HepG2 (cell line): Measurements from ENCODE around the gene PUS1. TPM values are rescaled to one million over a fixed set of nuclear protein-coding genes. Genes with fewer than 3 reads are reported as not detected.

Experiments used
- FLYWCH1 ChIP-seq: sonication (generic); formaldehyde crosslinking; IDR thresholded peaks from 2 replicates; pipeline ENCODE4 v1.8.1; 2023; ENCODE audit warnings: mild to moderate bottlenecking, missing genetic modification reagents
- MIER2 ChIP-seq: IDR thresholded peaks from 2 replicates; pipeline ENCODE4 v1.6.1; 2016; ENCODE audit warnings: missing biosample characterization, missing genetic modification reagents
- MTERF4 ChIP-seq: sonication (generic); formaldehyde crosslinking; IDR thresholded peaks from 2 replicates; pipeline ENCODE4 v1.8.0; 2023; ENCODE audit warnings: mild to moderate bottlenecking, missing genetic modification reagents
- RERE ChIP-seq: IDR thresholded peaks from 2 replicates; pipeline ENCODE4 v1.6.1; 2016; ENCODE audit warnings: low read depth, missing genetic modification reagents, missing compliant biosample characterization
- SNAPC4 ChIP-seq: sonication (generic); formaldehyde crosslinking; IDR thresholded peaks from 2 replicates; pipeline ENCODE4 v1.4.0; 2020; ENCODE audit warnings: mild to moderate bottlenecking, missing genetic modification reagents
- ZBTB38 ChIP-seq: sonication (generic); formaldehyde crosslinking; IDR thresholded peaks from 2 replicates; pipeline ENCODE4 v1.5.1; 2020; ENCODE audit warnings: mild to moderate bottlenecking, missing genetic modification reagents
- ZBTB44 ChIP-seq: sonication (generic); formaldehyde crosslinking; IDR thresholded peaks from 2 replicates; pipeline ENCODE4 v1.4.0; 2020; ENCODE audit warnings: missing genetic modification reagents
- ZFP91 ChIP-seq: sonication (generic); formaldehyde crosslinking; IDR thresholded peaks from 2 replicates; pipeline ENCODE4 v1.9.0; 2022; ENCODE audit warnings: missing genetic modification reagents, mild to moderate bottlenecking, borderline replicate concordance
- ZNF414 ChIP-seq: sonication (generic); formaldehyde crosslinking; IDR thresholded peaks from 2 replicates; pipeline ENCODE4 v1.5.0; 2020; ENCODE audit warnings: missing genetic modification reagents
- ZNF558 ChIP-seq: sonication (generic); formaldehyde crosslinking; IDR thresholded peaks from 2 replicates; pipeline ENCODE4 v1.9.0; 2022; ENCODE audit warnings: mild to moderate bottlenecking, missing genetic modification reagents, borderline replicate concordance
- polyA plus RNA-seq, 8 experiments: library from polyadenylated mRNA; depleted of rRNA in 3 of 8; stranded (reverse) in 7 of 8; unstranded in 1 of 8; fragments of >200 nt; fragmentation: Illumina TruSeq in 4 of 8; extraction: Trizol in 4 of 8; gene quantifications; 2 replicates each; pipeline versions ENCODE4 v1.2.1 to v1.2.3, GENCODE V29; 2011 to 2016; ENCODE audit warnings: low read depth in 4 of 8, missing spikeins in 1 of 8, mixed read lengths in 1 of 8; ENCODE audit not compliant: insufficient read depth in 1 of 8
- total RNA-seq, 5 experiments: library from RNA; depleted of rRNA; stranded (reverse); fragments of >200 nt; fragmentation: Illumina TruSeq; extraction: Trizol; gene quantifications; 2 replicates each; pipeline ENCODE4 v1.2.3, GENCODE V29; 2016; ENCODE audit warnings: low read depth in 1 of 5

The PUS1 gene
- total and polyA plus RNA-seq, 2 of the 13 experiments (the other 11 are each of a cell fraction or from before 2014, with no cell fraction given), result 19.2 to 24.7 TPM

GRCh38 chr12:131893605-131894312 lies 35.3 kb upstream of the PUS1 start (continued):
- TF ChIP-seq RERE (CRISPR knock-in tag) (no peak), ZNF414 (CRISPR knock-in tag) (0 out of 2 replicates have a peak, but pooled peaks have one; percentile 49), MIER2 (CRISPR knock-in tag) (0 out of 2 replicates have a peak, but pooled peaks have one; percentile 22), MTERF4 (CRISPR knock-in tag) (no peak), ZNF558 (CRISPR knock-in tag) (no peak), SNAPC4 (CRISPR knock-in tag) (no peak), FLYWCH1 (CRISPR knock-in tag) (no peak), ZBTB38 (peak; percentile 67; the same call in 1 of the 2 replicates), ZBTB44 (CRISPR knock-in tag) (no peak), ZFP91 (CRISPR knock-in tag) (0 out of 2 replicates have a peak, but pooled peaks have one; percentile 5)
